K562 (cell line): ENCODE data around the gene BTLA.

Source experiments
- BRCA1 ChIP-seq, 2 experiments: fragments of 450-650 bp in 1 of 2; sonication (generic) in 1 of 2; formaldehyde crosslinking in 1 of 2; IDR thresholded peaks; 2 replicates each; pipeline versions ENCODE4 v1.5.0 to v1.6.1; 2017 to 2020; ENCODE audit warnings: mild to moderate bottlenecking in 1 of 2, missing genetic modification reagents in 1 of 2
- CAMTA2 ChIP-seq: fragments of 250-450 bp; sonication (Bioruptor Pico); conservative IDR thresholded peaks from 2 replicates; pipeline ENCODE4 v1.5.1; 2022
- CBX1 ChIP-seq: sonication (generic); IDR thresholded peaks from 2 replicates; pipeline ENCODE4 v1.6.1; 2016; ENCODE audit warnings: antibody characterized with exemption, low read depth, mild to moderate bottlenecking
- COPS2 ChIP-seq: fragments of 450-650 bp; conservative IDR thresholded peaks from 2 replicates; pipeline ENCODE4 v1.6.1; 2016; ENCODE audit warnings: mild to moderate bottlenecking, moderate library complexity
- EP300 ChIP-seq: IDR thresholded peaks from 2 replicates; pipeline ENCODE4 v1.6.1; 2012; ENCODE audit warnings: low read length, improper control_type of control experiment
- EZH2 ChIP-seq: IDR thresholded peaks from 2 replicates; pipeline ENCODE4 v1.6.1; 2012; ENCODE audit warnings: low read depth, mild to moderate bottlenecking, inconsistent platforms, low read length, borderline replicate concordance
- HDAC2 ChIP-seq: fragments of 450-650 bp; IDR thresholded peaks from 2 replicates; pipeline ENCODE4 v1.6.1; 2016; ENCODE audit warnings: mild to moderate bottlenecking
- JUN ChIP-seq, 2 experiments: sonication (generic) in 1 of 2; formaldehyde crosslinking in 1 of 2; IDR thresholded peaks; 2 replicates each; pipeline versions ENCODE4 v1.6.1 to v1.8.0; 2012 to 2022; ENCODE audit warnings: borderline replicate concordance in 2 of 2, mild to moderate bottlenecking in 2 of 2, improper control_type of control experiment in 1 of 2, low read depth in 1 of 2, low read length in 1 of 2, missing genetic modification reagents in 1 of 2
- NFYB ChIP-seq: IDR thresholded peaks from 2 replicates; pipeline ENCODE4 v1.6.1; 2011; ENCODE audit warnings: mild to moderate bottlenecking, moderate library complexity; ENCODE audit not compliant: insufficient read length; ENCODE audit errors: extremely low read depth
- SIRT6 ChIP-seq: IDR thresholded peaks from one replicate; pipeline ENCODE4 v1.6.1; 2012; ENCODE audit warnings: low read depth, mild to moderate bottlenecking, control low read depth, inconsistent platforms, low read length, moderate library complexity
- ZBTB7A ChIP-seq: IDR thresholded peaks from 2 replicates; pipeline ENCODE4 v1.6.1; 2011; ENCODE audit warnings: low read depth, mild to moderate bottlenecking, low read length, moderate library complexity, borderline replicate concordance; ENCODE audit not compliant: control insufficient read depth
- ZNF384 ChIP-seq: IDR thresholded peaks from 2 replicates; pipeline ENCODE4 v1.6.1; 2012; ENCODE audit warnings: low read depth, low read length, improper control_type of control experiment
- ZNF609 ChIP-seq: sonication (generic); formaldehyde crosslinking; IDR thresholded peaks from 2 replicates; pipeline ENCODE4 v1.8.1; 2023; ENCODE audit warnings: missing genetic modification reagents, mild to moderate bottlenecking, borderline replicate concordance
- ZZZ3 ChIP-seq: fragments of 450-650 bp; IDR thresholded peaks from 2 replicates; pipeline ENCODE4 v1.6.1; 2016; ENCODE audit warnings: antibody characterized with exemption, mild to moderate bottlenecking, moderate library complexity

- TF ChIP-seq CAMTA2 (CRISPR knock-in tag) (no peak), ZNF384 (no peak), COPS2 (no peak), SIRT6 (no peak), NFYB (no peak), HDAC2 (no peak), CBX1 (no peak), JUN (IDR thresholded peaks at IDR 0.05; ENCODE audit: borderline replicate concordance, low read depth, low read length) (no peak), JUN (CRISPR knock-in tag; IDR thresholded peaks at IDR 0.05; ENCODE audit: borderline replicate concordance) (no peak), ZZZ3 (no peak), ZBTB7A (no peak), ZNF609 (CRISPR knock-in tag) (no peak), EP300 (no peak), BRCA1 (IDR thresholded peaks at IDR 0.05) (no peak), BRCA1 (CRISPR knock-in tag; IDR thresholded peaks at IDR 0.05) (no peak), EZH2 (no peak)
Measured at GRCh38 chr3:112472691-112473090, 26.6 kb downstream of the BTLA start.
